Liver (tissue), 9 donors: ENCODE measurements around the gene SERPINF2. TPM values are rescaled to one million over a fixed set of nuclear protein-coding genes. Genes with fewer than 3 reads are reported as not detected.

ENCODE experiments used
- DNase-seq: peaks from one replicate; pipeline ENCODE4 v3.0.0-alpha.2; 2017; ENCODE audit warnings: low spot score
- H3K27ac ChIP-seq, 2 donors: one replicate each; pipeline ENCODE4 v1.7.0; 2013; ENCODE audit warnings: inconsistent platforms in 2 of 2, low read length in 2 of 2, control low read depth in 1 of 2, low read depth in 1 of 2, mild to moderate bottlenecking in 1 of 2
- H3K27me3 ChIP-seq, 4 donors: one replicate each; pipeline versions ENCODE4 v1.6.1 to v1.7.0; 2013; ENCODE audit warnings: low read length in 3 of 4, inconsistent platforms in 1 of 4, mild to moderate bottlenecking in 1 of 4, moderate library complexity in 1 of 4; ENCODE audit not compliant: control insufficient read depth in 4 of 4, insufficient read depth in 4 of 4
- H3K36me3 ChIP-seq, 4 donors: one replicate each; pipeline versions ENCODE4 v1.6.1 to v1.7.0; 2013; ENCODE audit warnings: low read length in 3 of 4, mild to moderate bottlenecking in 3 of 4, low read depth in 1 of 4, moderate library complexity in 1 of 4; ENCODE audit not compliant: control insufficient read depth in 4 of 4, insufficient read depth in 3 of 4
- H3K4me1 ChIP-seq, 4 donors: one replicate each; pipeline versions ENCODE4 v1.6.1 to v1.7.0; 2013; ENCODE audit warnings: low read length in 3 of 4, mild to moderate bottlenecking in 3 of 4, moderate library complexity in 1 of 4; ENCODE audit not compliant: control insufficient read depth in 4 of 4, insufficient read depth in 4 of 4
- H3K4me3 ChIP-seq, 3 donors: one replicate each; pipeline versions ENCODE4 v1.6.1 to v1.7.0; 2013; ENCODE audit warnings: low read length in 3 of 3, control low read depth in 1 of 3, low read depth in 1 of 3, mild to moderate bottlenecking in 1 of 3
- H3K9ac ChIP-seq, 2 donors: one replicate each; pipeline ENCODE4 v1.7.0; 2013; ENCODE audit warnings: low read length in 2 of 2, mild to moderate bottlenecking in 2 of 2, moderate library complexity in 2 of 2, control low read depth in 1 of 2, low read depth in 1 of 2
- H3K9me3 ChIP-seq, 4 donors: one replicate each; pipeline versions ENCODE4 v1.6.1 to v1.7.0; 2013; ENCODE audit warnings: low read length in 3 of 4; ENCODE audit not compliant: control insufficient read depth in 4 of 4
- EGR1 ChIP-seq, 2 donors: IDR thresholded peaks; 2 replicates each; pipeline ENCODE4 v1.6.1; 2016 to 2018; ENCODE audit warnings: antibody characterized with exemption in 2 of 2, low read depth in 2 of 2
- FOXA2 ChIP-seq: IDR thresholded peaks from 2 replicates; pipeline ENCODE4 v1.6.1; 2016; ENCODE audit warnings: antibody characterized with exemption
- GABPA ChIP-seq, 2 donors: IDR thresholded peaks in 1 of 2; conservative IDR thresholded peaks in 1 of 2; 2 replicates each; pipeline ENCODE4 v1.6.1; 2016; ENCODE audit warnings: antibody characterized with exemption in 2 of 2, mild to moderate bottlenecking in 1 of 2, moderate library complexity in 1 of 2
- HNF4A ChIP-seq, 2 donors: conservative IDR thresholded peaks; 2 replicates each; pipeline ENCODE4 v1.6.1; 2016; ENCODE audit warnings: antibody characterized with exemption in 2 of 2, mild to moderate bottlenecking in 2 of 2
- HNF4G ChIP-seq: IDR thresholded peaks from 2 replicates; pipeline ENCODE4 v1.6.1; 2016; ENCODE audit warnings: antibody characterized with exemption
- SP1 ChIP-seq: IDR thresholded peaks from 2 replicates; pipeline ENCODE4 v1.6.1; 2018; ENCODE audit warnings: antibody characterized with exemption, mild to moderate bottlenecking
- TAF1 ChIP-seq: conservative IDR thresholded peaks from 2 replicates; pipeline ENCODE4 v1.6.1; 2016; ENCODE audit warnings: antibody characterized with exemption, mild to moderate bottlenecking
- YY1 ChIP-seq: IDR thresholded peaks from 2 replicates; pipeline ENCODE4 v1.6.1; 2016; ENCODE audit warnings: antibody characterized with exemption, mild to moderate bottlenecking
- WGBS: extraction: QIAGEN DNeasy Blood & Tissue Kit; methylation state at CpG from one replicate; pipeline ENCODE4 v1.1.7; 2013; 5-methylcytosine and 5-hydroxymethylcytosine counted together
- polyA plus RNA-seq, 2 donors: library from polyadenylated mRNA; stranded (reverse) in 1 of 2; unstranded in 1 of 2; fragments of 200-250 nt in 1 of 2; fragments of >200 nt in 1 of 2; fragmentation: Nextera tagmentation in 1 of 2; extraction: Ambion mirVana in 1 of 2; gene quantifications; one replicate each; pipeline versions ENCODE4 v1.2.1 to v1.2.3, GENCODE V29; 2013 to 2015
- total RNA-seq, 2 donors: library from RNA; depleted of rRNA; stranded (reverse); fragments of >200 nt; gene quantifications; one replicate each; pipeline ENCODE4 v1.2.3, GENCODE V29; 2014
- TF ChIP-seq, protein P1 (sequence below): IDR thresholded peaks from 2 replicates; pipeline ENCODE4 v1.6.1; 2016; ENCODE audit warnings: antibody characterized with exemption, mild to moderate bottlenecking
- TF ChIP-seq, protein P2 (sequence below): fragments of 150-350 bp; IDR thresholded peaks from 2 replicates; pipeline ENCODE4 v1.5.1; 2017; ENCODE audit warnings: improper control_type of control experiment, low read depth, low read length; ENCODE audit not compliant: missing input control
- TF ChIP-seq, protein P3 (sequence below): IDR thresholded peaks from 2 replicates; pipeline ENCODE4 v1.6.1; 2016; ENCODE audit warnings: antibody characterized with exemption
- donor health status: healthy.
- donor health status: healthy.
- donor health status: healthy.
- donor health status: healthy.
- donor health status: healthy.

The SERPINF2 gene
- total and polyA plus RNA-seq, 4 donors = 477 to 1,248 (median 675) TPM

DNA sequence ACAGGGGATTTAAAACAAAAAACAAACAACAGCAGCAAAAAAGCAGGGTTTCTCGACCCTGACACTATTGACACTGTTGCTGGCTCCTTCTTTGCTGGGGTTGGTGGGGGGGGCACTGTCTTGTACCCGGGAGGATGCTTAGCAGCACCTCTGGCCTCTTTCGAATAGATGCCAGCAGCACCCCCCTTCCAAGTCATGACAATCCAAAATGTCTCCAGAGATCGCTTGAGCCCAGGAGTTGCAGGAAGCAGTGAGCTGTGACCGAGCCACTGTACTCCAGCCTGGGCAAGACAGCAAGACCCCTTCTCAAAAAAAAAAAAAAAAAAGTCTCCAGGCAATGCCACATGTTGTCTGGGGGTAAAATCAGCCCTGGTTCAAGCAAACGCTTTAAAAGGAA lies 39.5 kb downstream of the SERPINF2 start:
- TF ChIP-seq TAF1 (no peak), YY1 (no peak), HNF4A (conservative IDR thresholded peaks at IDR 0.05) (no peak), FOXA2 (no peak), SP1 (no peak), GABPA (IDR thresholded peaks at IDR 0.05 in 1 of 2, conservative IDR thresholded peaks at IDR 0.05 in 1 of 2) (no peak)
- TF ChIP-seq, protein P1, sequence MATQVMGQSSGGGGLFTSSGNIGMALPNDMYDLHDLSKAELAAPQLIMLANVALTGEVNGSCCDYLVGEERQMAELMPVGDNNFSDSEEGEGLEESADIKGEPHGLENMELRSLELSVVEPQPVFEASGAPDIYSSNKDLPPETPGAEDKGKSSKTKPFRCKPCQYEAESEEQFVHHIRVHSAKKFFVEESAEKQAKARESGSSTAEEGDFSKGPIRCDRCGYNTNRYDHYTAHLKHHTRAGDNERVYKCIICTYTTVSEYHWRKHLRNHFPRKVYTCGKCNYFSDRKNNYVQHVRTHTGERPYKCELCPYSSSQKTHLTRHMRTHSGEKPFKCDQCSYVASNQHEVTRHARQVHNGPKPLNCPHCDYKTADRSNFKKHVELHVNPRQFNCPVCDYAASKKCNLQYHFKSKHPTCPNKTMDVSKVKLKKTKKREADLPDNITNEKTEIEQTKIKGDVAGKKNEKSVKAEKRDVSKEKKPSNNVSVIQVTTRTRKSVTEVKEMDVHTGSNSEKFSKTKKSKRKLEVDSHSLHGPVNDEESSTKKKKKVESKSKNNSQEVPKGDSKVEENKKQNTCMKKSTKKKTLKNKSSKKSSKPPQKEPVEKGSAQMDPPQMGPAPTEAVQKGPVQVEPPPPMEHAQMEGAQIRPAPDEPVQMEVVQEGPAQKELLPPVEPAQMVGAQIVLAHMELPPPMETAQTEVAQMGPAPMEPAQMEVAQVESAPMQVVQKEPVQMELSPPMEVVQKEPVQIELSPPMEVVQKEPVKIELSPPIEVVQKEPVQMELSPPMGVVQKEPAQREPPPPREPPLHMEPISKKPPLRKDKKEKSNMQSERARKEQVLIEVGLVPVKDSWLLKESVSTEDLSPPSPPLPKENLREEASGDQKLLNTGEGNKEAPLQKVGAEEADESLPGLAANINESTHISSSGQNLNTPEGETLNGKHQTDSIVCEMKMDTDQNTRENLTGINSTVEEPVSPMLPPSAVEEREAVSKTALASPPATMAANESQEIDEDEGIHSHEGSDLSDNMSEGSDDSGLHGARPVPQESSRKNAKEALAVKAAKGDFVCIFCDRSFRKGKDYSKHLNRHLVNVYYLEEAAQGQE = no peak
- no peaks in the 10 kb centered on the region for H3K9me3 ChIP-seq
- no peak overlapping the region for H3K4me3 ChIP-seq
- H3K36me3 ChIP-seq = peaks cover 2 to 24% (median 16%) of the 10 kb centered on the region in 4 donors
- H3K27me3 ChIP-seq = no peaks in the 10 kb centered on the region
- no peak for DNase-seq
- no peak overlapping the region for H3K9ac ChIP-seq
- 84% methylated on average over 6 of the region's 6 CpGs for WGBS
- H3K4me1 ChIP-seq = peaks cover 0 to 21% (median 10%) of the 10 kb centered on the region in 4 donors
- peak overlapping the region; percentile 6 to 77 for H3K27ac ChIP-seq

DNA sequence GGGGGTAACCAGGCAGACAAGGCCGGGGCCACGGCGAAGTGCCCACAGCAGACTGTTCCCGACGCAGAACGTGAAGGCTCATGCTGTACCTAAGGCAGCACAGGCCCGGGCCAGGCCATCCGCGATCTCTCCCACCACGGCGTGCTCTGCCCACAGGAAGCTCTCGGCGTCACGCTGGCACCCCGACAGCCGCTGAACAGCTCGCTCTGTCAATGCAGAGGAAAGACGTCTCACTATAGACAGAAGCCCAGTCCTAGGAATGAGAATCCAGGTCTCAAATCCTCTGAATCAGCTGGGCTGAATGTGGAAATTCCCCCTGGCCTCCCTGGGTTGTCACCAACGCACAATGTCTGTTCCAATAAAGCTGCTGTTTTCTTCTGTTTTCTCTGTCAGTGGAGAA lies 40.6 kb downstream of the SERPINF2 start:
- WGBS = 78% methylated on average over 19 of the region's 19 CpGs
- Histone ChIP-seq H3K9me3 (no peaks in the 10 kb centered on the region), H3K4me3 (no peak overlapping the region), H3K9ac (peak overlapping the region; percentile 56 to 79), H3K36me3 (peaks cover 1 to 16% (median 10%) of the 10 kb centered on the region in 4 donors), H3K4me1 (peaks cover 0 to 26% (median 12%) of the 10 kb centered on the region in 4 donors), H3K27ac (peak overlapping the region; percentile 77 to 83), H3K27me3 (no peaks in the 10 kb centered on the region)
- TF ChIP-seq EGR1 (IDR thresholded peaks at IDR 0.05; ENCODE audit: low read depth in 2 of 2) (no peak), HNF4G (no peak), TAF1 (no peak)
- TF ChIP-seq, protein P2, sequence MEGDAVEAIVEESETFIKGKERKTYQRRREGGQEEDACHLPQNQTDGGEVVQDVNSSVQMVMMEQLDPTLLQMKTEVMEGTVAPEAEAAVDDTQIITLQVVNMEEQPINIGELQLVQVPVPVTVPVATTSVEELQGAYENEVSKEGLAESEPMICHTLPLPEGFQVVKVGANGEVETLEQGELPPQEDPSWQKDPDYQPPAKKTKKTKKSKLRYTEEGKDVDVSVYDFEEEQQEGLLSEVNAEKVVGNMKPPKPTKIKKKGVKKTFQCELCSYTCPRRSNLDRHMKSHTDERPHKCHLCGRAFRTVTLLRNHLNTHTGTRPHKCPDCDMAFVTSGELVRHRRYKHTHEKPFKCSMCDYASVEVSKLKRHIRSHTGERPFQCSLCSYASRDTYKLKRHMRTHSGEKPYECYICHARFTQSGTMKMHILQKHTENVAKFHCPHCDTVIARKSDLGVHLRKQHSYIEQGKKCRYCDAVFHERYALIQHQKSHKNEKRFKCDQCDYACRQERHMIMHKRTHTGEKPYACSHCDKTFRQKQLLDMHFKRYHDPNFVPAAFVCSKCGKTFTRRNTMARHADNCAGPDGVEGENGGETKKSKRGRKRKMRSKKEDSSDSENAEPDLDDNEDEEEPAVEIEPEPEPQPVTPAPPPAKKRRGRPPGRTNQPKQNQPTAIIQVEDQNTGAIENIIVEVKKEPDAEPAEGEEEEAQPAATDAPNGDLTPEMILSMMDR = no peak
- TF ChIP-seq, protein P3, sequence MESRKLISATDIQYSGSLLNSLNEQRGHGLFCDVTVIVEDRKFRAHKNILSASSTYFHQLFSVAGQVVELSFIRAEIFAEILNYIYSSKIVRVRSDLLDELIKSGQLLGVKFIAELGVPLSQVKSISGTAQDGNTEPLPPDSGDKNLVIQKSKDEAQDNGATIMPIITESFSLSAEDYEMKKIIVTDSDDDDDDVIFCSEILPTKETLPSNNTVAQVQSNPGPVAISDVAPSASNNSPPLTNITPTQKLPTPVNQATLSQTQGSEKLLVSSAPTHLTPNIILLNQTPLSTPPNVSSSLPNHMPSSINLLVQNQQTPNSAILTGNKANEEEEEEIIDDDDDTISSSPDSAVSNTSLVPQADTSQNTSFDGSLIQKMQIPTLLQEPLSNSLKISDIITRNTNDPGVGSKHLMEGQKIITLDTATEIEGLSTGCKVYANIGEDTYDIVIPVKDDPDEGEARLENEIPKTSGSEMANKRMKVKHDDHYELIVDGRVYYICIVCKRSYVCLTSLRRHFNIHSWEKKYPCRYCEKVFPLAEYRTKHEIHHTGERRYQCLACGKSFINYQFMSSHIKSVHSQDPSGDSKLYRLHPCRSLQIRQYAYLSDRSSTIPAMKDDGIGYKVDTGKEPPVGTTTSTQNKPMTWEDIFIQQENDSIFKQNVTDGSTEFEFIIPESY = no peak
- no peak for DNase-seq
